Astrocyte (in vitro differentiated cells and primary cell): ENCODE data around the gene LRRC15. TPM values are rescaled to one million over a fixed set of nuclear protein-coding genes. Genes with fewer than 3 reads are reported as not detected.

Source experiments
- DNase-seq: peaks from one replicate; pipeline ENCODE4 v3.0.0-alpha.2; 2010; ENCODE audit warnings: low read depth
- FAIRE-seq: peaks from 2 replicates; lab custom pipeline; 2011; peaks lifted over from hg19 to GRCh38; lab: Jason Lieb, UNC
- H2AFZ ChIP-seq: 2 replicates; pipeline ENCODE4 v1.6.0; 2012; ENCODE audit warnings: low read depth, low read length, inconsistent platforms
- H3K27ac ChIP-seq: 2 replicates; pipeline ENCODE4 v1.5.1; 2011; ENCODE audit warnings: low read depth, low read length, inconsistent platforms
- H3K27me3 ChIP-seq: 2 replicates; pipeline ENCODE4 v1.6.0; 2011; ENCODE audit warnings: low read length, inconsistent platforms; ENCODE audit not compliant: insufficient read depth
- H3K36me3 ChIP-seq: 2 replicates; pipeline ENCODE4 v1.5.1; 2011; ENCODE audit warnings: low read length, inconsistent platforms; ENCODE audit not compliant: insufficient read depth
- H3K4me1 ChIP-seq: 2 replicates; pipeline ENCODE4 v1.5.1; 2011; ENCODE audit warnings: low read length, inconsistent platforms; ENCODE audit not compliant: insufficient read depth
- H3K4me2 ChIP-seq: 2 replicates; pipeline ENCODE4 v1.6.0; 2012; ENCODE audit warnings: low read length, inconsistent platforms
- H3K4me3 ChIP-seq: 2 replicates; pipeline ENCODE4 v1.5.1; 2011; ENCODE audit warnings: low read depth, mild to moderate bottlenecking, low read length, inconsistent platforms; ENCODE audit not compliant: insufficient read depth
- H3K79me2 ChIP-seq: 2 replicates; pipeline ENCODE4 v1.6.0; 2012; ENCODE audit warnings: mild to moderate bottlenecking, low read length, inconsistent platforms; ENCODE audit not compliant: insufficient read depth
- H3K9ac ChIP-seq: 2 replicates; pipeline ENCODE4 v1.6.0; 2012; ENCODE audit warnings: mild to moderate bottlenecking, low read length, inconsistent platforms
- H3K9me3 ChIP-seq: 2 replicates; pipeline ENCODE4 v1.5.1; 2012; ENCODE audit warnings: low read depth, mild to moderate bottlenecking, low read length, inconsistent platforms; ENCODE audit not compliant: insufficient read depth
- H4K20me1 ChIP-seq: 2 replicates; pipeline ENCODE4 v1.6.0; 2012; ENCODE audit warnings: low read length, inconsistent platforms; ENCODE audit not compliant: insufficient read depth
- H3K27ac Mint-ChIP-seq: one replicate; pipeline ENCODE4 v1.8.0; 2021; ENCODE audit warnings: mild to moderate bottlenecking, mixed read lengths; ENCODE audit not compliant: unreplicated experiment
- H3K27me3 Mint-ChIP-seq: one replicate; pipeline ENCODE4 v1.8.0; 2021; ENCODE audit warnings: low read depth, mixed read lengths; ENCODE audit not compliant: unreplicated experiment
- H3K36me3 Mint-ChIP-seq: one replicate; pipeline ENCODE4 v1.8.0; 2021; ENCODE audit warnings: low read depth, mixed read lengths; ENCODE audit not compliant: unreplicated experiment
- H3K4me1 Mint-ChIP-seq: one replicate; pipeline ENCODE4 v1.8.0; 2021; ENCODE audit warnings: low read depth, mixed read lengths; ENCODE audit not compliant: unreplicated experiment
- H3K4me3 Mint-ChIP-seq: one replicate; pipeline ENCODE4 v1.8.0; 2021; ENCODE audit warnings: mild to moderate bottlenecking, moderate library complexity, mixed read lengths; ENCODE audit not compliant: unreplicated experiment
- H3K9me3 Mint-ChIP-seq: one replicate; pipeline ENCODE4 v1.8.0; 2021; ENCODE audit warnings: mild to moderate bottlenecking, mixed read lengths; ENCODE audit not compliant: unreplicated experiment
- CTCF ChIP-seq: IDR thresholded peaks from 2 replicates; pipeline ENCODE4 v1.5.1; 2011; ENCODE audit warnings: low read depth, mild to moderate bottlenecking, inconsistent platforms, low read length, moderate library complexity; ENCODE audit not compliant: insufficient read depth
- EZH2 ChIP-seq: IDR thresholded peaks from 2 replicates; pipeline ENCODE4 v1.6.1; 2012; ENCODE audit warnings: mild to moderate bottlenecking, low read length, inconsistent platforms; ENCODE audit not compliant: insufficient read depth
- total RNA-seq: library from RNA; stranded (reverse); gene quantifications from 2 replicates; pipeline ENCODE4 v1.2.1, GENCODE V29; 2021

The LRRC15 gene
- total RNA-seq, 1 donor from 2014 or later = 1.4 TPM

GRCh38 chr3:194387276-194387675 is 17.7 kb upstream of the LRRC15 start:
- H3K36me3 ChIP-seq = no peaks in the 10 kb centered on the region
- H3K27me3 ChIP-seq = peaks cover 12% of the 10 kb centered on the region
- H3K4me3 ChIP-seq = no peak overlapping the region
- H3K27ac ChIP-seq = no peak overlapping the region
- H2AFZ ChIP-seq = no peak overlapping the region
- H3K36me3 Mint-ChIP-seq = no peaks in the 10 kb centered on the region
- peaks cover 26% of the 10 kb centered on the region for H3K27me3 Mint-ChIP-seq
- no peak overlapping the region for H3K27ac Mint-ChIP-seq
- no peak overlapping the region for H3K4me2 ChIP-seq
- DNase-seq (no peak), FAIRE-seq (no peak)
- no peak overlapping the region for H3K4me3 Mint-ChIP-seq
- H3K79me2 ChIP-seq = no peaks in the 10 kb centered on the region
- H3K4me1 Mint-ChIP-seq = no peaks in the 10 kb centered on the region
- TF ChIP-seq EZH2 (no peak), CTCF (no peak)
- no peaks in the 10 kb centered on the region for H4K20me1 ChIP-seq
- peaks cover 6% of the 10 kb centered on the region for H3K9me3 Mint-ChIP-seq
- H3K4me1 ChIP-seq = no peaks in the 10 kb centered on the region
- H3K9me3 ChIP-seq = peaks cover 5% of the 10 kb centered on the region
- H3K9ac ChIP-seq = no peak overlapping the region

- peaks cover 26% of the 10 kb centered on the region for H3K27me3 Mint-ChIP-seq
- Histone ChIP-seq H2AFZ (no peak overlapping the region), H3K4me3 (no peak overlapping the region), H3K79me2 (no peaks in the 10 kb centered on the region), H3K9ac (no peak overlapping the region), H4K20me1 (no peaks in the 10 kb centered on the region), H3K27ac (no peak overlapping the region), H3K9me3 (peaks cover 5% of the 10 kb centered on the region), H3K4me1 (no peaks in the 10 kb centered on the region), H3K4me2 (no peak overlapping the region), H3K36me3 (no peaks in the 10 kb centered on the region), H3K27me3 (peaks cover 12% of the 10 kb centered on the region)
- H3K27ac Mint-ChIP-seq = no peak overlapping the region
- no peak for TF ChIP-seq EZH2
- no peak for TF ChIP-seq CTCF
- H3K4me1 Mint-ChIP-seq = no peaks in the 10 kb centered on the region
- no peaks in the 10 kb centered on the region for H3K36me3 Mint-ChIP-seq
- DNase-seq = no peak
- peaks cover 6% of the 10 kb centered on the region for H3K9me3 Mint-ChIP-seq
- FAIRE-seq = no peak
- H3K4me3 Mint-ChIP-seq = no peak overlapping the region
Observed at GRCh38 chr3:194386648-194387047, 17.1 kb upstream of the LRRC15 start.

- Histone ChIP-seq H2AFZ (no peak overlapping the region), H3K9ac (no peak overlapping the region), H3K4me1 (no peaks in the 10 kb centered on the region), H4K20me1 (no peaks in the 10 kb centered on the region), H3K9me3 (peaks cover 5% of the 10 kb centered on the region), H3K27me3 (peaks cover 12% of the 10 kb centered on the region), H3K4me2 (no peak overlapping the region), H3K4me3 (no peak overlapping the region), H3K36me3 (no peaks in the 10 kb centered on the region), H3K27ac (no peak overlapping the region), H3K79me2 (no peaks in the 10 kb centered on the region)
- no peak overlapping the region for H3K4me3 Mint-ChIP-seq
- H3K4me1 Mint-ChIP-seq = no peaks in the 10 kb centered on the region
- FAIRE-seq (no peak), DNase-seq (no peak)
- TF ChIP-seq EZH2 (no peak), CTCF (no peak)
- H3K9me3 Mint-ChIP-seq = peaks cover 6% of the 10 kb centered on the region
- H3K27ac Mint-ChIP-seq = no peak overlapping the region
- H3K36me3 Mint-ChIP-seq = no peaks in the 10 kb centered on the region
- peaks cover 26% of the 10 kb centered on the region for H3K27me3 Mint-ChIP-seq
Observed at GRCh38 chr3:194386066-194386465, 16.5 kb upstream of the LRRC15 start.
